K562 (cell line): ENCODE data around the gene PLXNA3. TPM values are rescaled to one million over a fixed set of nuclear protein-coding genes. Genes with fewer than 3 reads are reported as not detected.

Experiments
- ATAC-seq: fragments of 200-7000 bp; cut with Tn5 transposase; 3 replicates; pipeline ENCODE4 v1.9.1; 2020; ENCODE audit warnings: moderate library complexity
- BruUV-seq: library from RNA; stranded (reverse); fragments of 400-500 nt; replicated peaks from 2 replicates; lab custom pipeline; 2021; lab: Mats Ljungman, UMichigan
- CTCF ChIA-PET: fragments of 300-600 bp; formaldehyde crosslinking; extraction: SDS; loops from one replicate; lab custom pipeline; 2021; ENCODE audit warnings: low intra/inter-chr PET ratio; lab: Yijun Ruan, JAX
- POLR2A ChIA-PET: fragments of 300-600, 350-650 bp; sonication (Branson Sonifier 250); formaldehyde crosslinking; extraction: SDS; loops from one replicate; lab custom pipeline; 2021; ENCODE audit warnings: antibody characterized with exemption, inconsistent platforms; lab: Yijun Ruan, JAX
- DNase-seq, 4 experiments: peaks; one replicate each; pipeline versions ENCODE4 v3.0.0 to v3.0.0-alpha.2; 2011 to 2018; ENCODE audit warnings: low spot score in 3 of 4, mixed read lengths in 3 of 4; ENCODE audit errors: extremely low read depth in 1 of 4
- FAIRE-seq: peaks from 2 replicates; lab custom pipeline; 2011; peaks lifted over from hg19 to GRCh38; lab: Jason Lieb, UNC
- H2AFZ ChIP-seq: 2 replicates; pipeline ENCODE4 v1.6.0; 2011; ENCODE audit warnings: low read depth, low read length, control low read depth, inconsistent platforms
- H3K27ac ChIP-seq: fragments of 200-600 bp; 3 replicates; pipeline ENCODE4 v1.8.0; 2011; ENCODE audit warnings: low read depth, mild to moderate bottlenecking, control low read depth, inconsistent platforms, low read length, moderate library complexity, mixed read lengths; ENCODE audit errors: extremely low read depth
- H3K27me3 ChIP-seq, 2 experiments: fragments of 300-600 bp in 1 of 2; 2 replicates in 1 of 2; 3 replicates in 1 of 2; pipeline versions ENCODE4 v1.6.0 to v1.8.0; 2011; ENCODE audit warnings: inconsistent platforms in 2 of 2, low read length in 2 of 2, mild to moderate bottlenecking in 1 of 2, mixed read lengths in 1 of 2, moderate library complexity in 1 of 2; ENCODE audit not compliant: control insufficient read depth in 2 of 2, insufficient read depth in 2 of 2
- H3K36me3 ChIP-seq: fragments of 300-600 bp; 3 replicates; pipeline ENCODE4 v1.8.0; 2011; ENCODE audit warnings: mild to moderate bottlenecking, low read length, inconsistent platforms; ENCODE audit not compliant: control insufficient read depth, insufficient read depth
- H3K4me1 ChIP-seq, 2 experiments: fragments of 200-600 bp in 1 of 2; replicated peaks in 1 of 2; 2 replicates in 1 of 2; 3 replicates in 1 of 2; pipeline versions ENCODE4 v1.5.1 to v1.8.0; 2011; ENCODE audit warnings: inconsistent platforms in 2 of 2, low read length in 2 of 2, mild to moderate bottlenecking in 1 of 2, mixed read lengths in 1 of 2, moderate library complexity in 1 of 2; ENCODE audit not compliant: control insufficient read depth in 2 of 2, insufficient read depth in 2 of 2
- H3K4me2 ChIP-seq: 2 replicates; pipeline ENCODE4 v1.6.1; 2011; ENCODE audit warnings: low read length, control low read depth, inconsistent platforms, mixed read lengths; ENCODE audit not compliant: insufficient read depth
- H3K4me3 ChIP-seq: fragments of 200-600 bp; sonication (generic), shearing (Covaris generic); 2 replicates; pipeline ENCODE4 v1.5.1; 2016; ENCODE audit warnings: control low read depth, inconsistent platforms
- H3K79me2 ChIP-seq: fragments of 200-600 bp; 3 replicates; pipeline ENCODE4 v1.8.0; 2011; ENCODE audit warnings: low read length, inconsistent platforms; ENCODE audit not compliant: control insufficient read depth, insufficient read depth
- H3K9ac ChIP-seq, 2 experiments: 2 replicates each; pipeline versions ENCODE4 v1.6.0 to v1.6.1; 2011; ENCODE audit warnings: low read depth in 2 of 2, low read length in 2 of 2, control low read depth in 1 of 2, inconsistent platforms in 1 of 2, mild to moderate bottlenecking in 1 of 2, mixed read lengths in 1 of 2; ENCODE audit not compliant: insufficient read depth in 1 of 2
- H3K9me1 ChIP-seq: one replicate; pipeline ENCODE4 v1.6.0; 2011; ENCODE audit warnings: inconsistent platforms, mild to moderate bottlenecking, low read length, moderate library complexity; ENCODE audit not compliant: control insufficient read depth, insufficient read depth
- H3K9me3 ChIP-seq: replicated peaks from 2 replicates; pipeline ENCODE4 v1.5.1; 2011; ENCODE audit warnings: low read depth, low read length, inconsistent platforms; ENCODE audit not compliant: control insufficient read depth, insufficient read depth
- H4K20me1 ChIP-seq: replicated peaks from 2 replicates; pipeline ENCODE4 v1.6.1; 2011; ENCODE audit warnings: low read length, inconsistent platforms, mixed read lengths; ENCODE audit not compliant: control insufficient read depth, insufficient read depth
- BACH1 ChIP-seq: fragments of 200-800 bp; sonication (Bioruptor generic); IDR thresholded peaks from 2 replicates; pipeline ENCODE4 v1.6.1; 2016; ENCODE audit warnings: missing genetic modification characterization, missing compliant biosample characterization
- CCNT2 ChIP-seq: IDR thresholded peaks from 2 replicates; pipeline ENCODE4 v1.6.1; 2011; ENCODE audit warnings: borderline replicate concordance, low read depth, mild to moderate bottlenecking, moderate library complexity, mixed read lengths, low read length; ENCODE audit not compliant: insufficient read length; ENCODE audit errors: extremely low read depth
- DIDO1 ChIP-seq: fragments of 450-650 bp; IDR thresholded peaks from 2 replicates; pipeline ENCODE4 v1.6.1; 2016; ENCODE audit warnings: low read depth, missing biosample characterization, missing genetic modification characterization
- EZH2 ChIP-seq: IDR thresholded peaks from 2 replicates; pipeline ENCODE4 v1.6.1; 2012; ENCODE audit warnings: low read depth, mild to moderate bottlenecking, inconsistent platforms, low read length, borderline replicate concordance
- FOXJ2 ChIP-seq: fragments of 200-800 bp; sonication (Bioruptor generic); IDR thresholded peaks from 2 replicates; pipeline ENCODE4 v1.6.1; 2016; ENCODE audit warnings: missing genetic modification characterization, missing compliant biosample characterization
- HIVEP1 ChIP-seq: fragments of 250-450 bp; sonication (Bioruptor Pico); IDR thresholded peaks from 2 replicates; pipeline ENCODE4 v1.4.0; 2020; ENCODE audit warnings: mild to moderate bottlenecking
- ILF3 ChIP-seq: fragments of 450-650 bp; IDR thresholded peaks from 2 replicates; pipeline ENCODE4 v1.6.1; 2018; ENCODE audit warnings: antibody characterized with exemption, mild to moderate bottlenecking, moderate library complexity, borderline replicate concordance
- NRF1 ChIP-seq, 2 experiments: fragments of 450-650 bp; IDR thresholded peaks in 1 of 2; conservative IDR thresholded peaks in 1 of 2; 2 replicates each; pipeline ENCODE4 v1.6.1; 2014; ENCODE audit warnings: mild to moderate bottlenecking in 2 of 2
- PTRF ChIP-seq: fragments of 450-650 bp; IDR thresholded peaks from 2 replicates; pipeline ENCODE4 v1.6.1; 2016; ENCODE audit warnings: mild to moderate bottlenecking, missing genetic modification characterization, missing compliant biosample characterization
- RAD21 ChIP-seq, 2 experiments: fragments of 250-450 bp in 1 of 2; fragments of 450-650 bp in 1 of 2; sonication (Bioruptor Pico) in 1 of 2; formaldehyde crosslinking in 1 of 2; IDR thresholded peaks in 1 of 2; conservative IDR thresholded peaks in 1 of 2; 2 replicates each; pipeline versions ENCODE4 v1.4.0 to v1.8.0; 2020 to 2022; ENCODE audit warnings: mild to moderate bottlenecking in 2 of 2, moderate library complexity in 1 of 2
- SPI1 ChIP-seq: IDR thresholded peaks from 2 replicates; pipeline ENCODE4 v1.6.1; 2011; ENCODE audit warnings: low read depth, low read length, control low read depth, borderline replicate concordance
- TAF7 ChIP-seq: fragments of 450-650 bp; IDR thresholded peaks from 2 replicates; pipeline ENCODE4 v1.6.1; 2016; ENCODE audit warnings: missing genetic modification characterization, missing compliant biosample characterization
- U2AF1 ChIP-seq: fragments of 200-400 bp; formaldehyde crosslinking; optimal IDR thresholded peaks from 2 replicates; pipeline ENCODE3; 2017; ENCODE audit warnings: mild to moderate bottlenecking, low read depth, low read length, moderate library complexity
- ZNF445 ChIP-seq: fragments of 250-450 bp; sonication (Bioruptor Pico); IDR thresholded peaks from 2 replicates; pipeline ENCODE4 v1.4.0; 2020; ENCODE audit warnings: low read depth, mild to moderate bottlenecking, moderate library complexity
- WGBS: fragments of 100-300 bp; shearing (Covaris generic); methylation state at CpG from one replicate; pipeline ENCODE4 v1.1.6; 2016; ENCODE audit warnings: low coverage, mixed read lengths; ENCODE audit not compliant: insufficient coverage; ENCODE audit errors: missing lambda C conversion rate; 5-methylcytosine and 5-hydroxymethylcytosine counted together
- in situ Hi-C: fragments of 300-500 bp; cut with MboI; formaldehyde crosslinking; loops from 4 replicates; pipeline ENCODE4 v1.15.0; 2018; ENCODE audit warnings: inconsistent platforms, mixed read lengths
- intact Hi-C: fragments of 100-400 bp; cut with micrococcal nuclease; formaldehyde crosslinking; loops from 2 replicates; pipeline ENCODE4 v1.14.2; 2022
- polyA plus RNA-seq, 8 experiments: library from polyadenylated mRNA; depleted of rRNA in 4 of 8; stranded (reverse) in 5 of 8; unstranded in 3 of 8; fragments of >200 nt; fragmentation: Nextera tagmentation in 2 of 8; fragmentation: Illumina TruSeq in 1 of 8; extraction: Ambion mirVana in 2 of 8; extraction: Trizol in 1 of 8; gene quantifications; 2 replicates each; pipeline versions ENCODE4 v1.2.1 to v1.2.3, GENCODE V29; 2011 to 2014; ENCODE audit warnings: inconsistent platforms in 1 of 8, missing spikeins in 1 of 8
- total RNA-seq, 7 experiments: library from RNA; depleted of rRNA in 6 of 7; stranded (reverse); fragments of >200 nt in 6 of 7; fragmentation: Illumina TruSeq in 2 of 7; extraction: Trizol in 2 of 7; gene quantifications; 2 replicates each; pipeline versions ENCODE4 v1.2.1 to v1.2.3, GENCODE V29; 2011 to 2021; ENCODE audit warnings: low replicate concordance in 1 of 7
- TF ChIP-seq, protein P1 (sequence below): fragments of 450-650 bp; formaldehyde crosslinking; conservative IDR thresholded peaks from 2 replicates; pipeline ENCODE4 v1.4.0; 2022; ENCODE audit warnings: mild to moderate bottlenecking, missing genetic modification characterization
- TF ChIP-seq, protein P2 (sequence below), 2 experiments: fragments of 450-650 bp in 1 of 2; sonication (generic) in 1 of 2; formaldehyde crosslinking; conservative IDR thresholded peaks; 2 replicates each; pipeline versions ENCODE4 v1.4.0 to v1.8.1; 2020 to 2022; ENCODE audit warnings: mild to moderate bottlenecking in 1 of 2, missing genetic modification reagents in 1 of 2
- TF ChIP-seq, protein P3 (sequence below): sonication (generic); IDR thresholded peaks from 2 replicates; pipeline ENCODE4 v1.6.1; 2016
- TF ChIP-seq, protein P4 (sequence below): fragments of 450-650 bp; formaldehyde crosslinking; IDR thresholded peaks from 2 replicates; pipeline ENCODE4 v1.4.0; 2022; ENCODE audit warnings: mild to moderate bottlenecking, moderate library complexity

The PLXNA3 gene
- total and polyA plus RNA-seq, 9 of the 15 experiments (the other 6 are each of a cell fraction or from before 2014, with no cell fraction given) = 0.32 to 47.8 (median 7.5) TPM

DNA sequence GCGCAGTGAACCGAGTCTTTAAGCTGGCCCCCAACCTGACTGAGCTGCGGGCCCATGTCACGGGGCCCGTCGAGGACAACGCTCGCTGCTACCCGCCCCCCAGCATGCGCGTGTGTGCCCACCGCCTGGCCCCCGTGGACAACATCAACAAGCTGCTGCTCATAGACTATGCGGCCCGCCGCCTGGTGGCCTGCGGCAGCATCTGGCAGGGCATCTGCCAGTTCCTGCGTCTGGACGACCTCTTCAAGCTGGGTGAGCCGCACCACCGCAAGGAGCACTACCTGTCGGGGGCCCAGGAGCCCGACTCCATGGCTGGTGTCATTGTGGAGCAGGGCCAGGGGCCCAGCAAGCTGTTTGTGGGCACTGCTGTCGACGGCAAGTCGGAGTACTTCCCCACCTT lies 2.2 kb downstream of the PLXNA3 start (continued):
- TF ChIP-seq PTRF (tag) (no peak), SPI1 (no peak), RAD21 (CRISPR knock-in tag; conservative IDR thresholded peaks at IDR 0.05 in 1 of 2, IDR thresholded peaks at IDR 0.05 in 1 of 2) (no peak)

DNA sequence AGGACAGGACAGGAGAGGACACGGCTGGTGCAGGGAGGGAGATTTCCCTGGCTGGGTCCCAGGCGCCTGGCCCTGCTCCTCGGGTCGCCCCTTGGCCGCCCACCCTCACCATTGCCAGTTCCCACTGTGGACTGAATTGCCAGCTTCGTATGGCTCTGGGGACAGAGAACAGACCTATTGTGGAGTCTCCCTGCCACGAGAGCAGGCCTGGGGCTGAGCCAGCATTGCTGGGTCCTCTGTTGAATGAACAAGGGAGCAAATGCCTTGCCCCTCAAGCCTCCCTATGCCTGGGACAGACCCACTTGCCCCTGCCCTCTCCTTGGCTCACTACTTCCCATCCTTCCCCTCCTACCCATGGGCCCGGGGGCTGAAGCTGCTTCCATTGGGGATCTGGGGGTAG lies 4.3 kb downstream of the PLXNA3 start:
- no peak overlapping the region for H2AFZ ChIP-seq
- no peak overlapping the region for H3K4me3 ChIP-seq
- ChIA-PET POLR2A (interaction anchor here (0.6 to 1.8 kb wide), 2 partner anchors 16 to 98 kb away, joined by 3 to 7 read pairs; no protein-coding TSS in a partner anchor), CTCF (no interaction called here)
- in situ Hi-C loops (no loop called here), intact Hi-C loops (no loop called here)
- no TSS peak for BruUV-seq
- H3K9ac ChIP-seq = peak overlapping the region in 1 of 2 experiments; percentile 31; a peak in 1 of 4 replicates
- DNase-seq (no peak), FAIRE-seq (no peak), ATAC-seq (no peak)
- no peak overlapping the region for H3K27ac ChIP-seq
- H3K27me3 ChIP-seq = no peaks in the 10 kb centered on the region
- 83% methylated on average over 7 of the region's 8 CpGs for WGBS
- no peaks in the 10 kb centered on the region for H3K9me3 ChIP-seq
- H3K4me1 ChIP-seq = peaks cover 7 to 50% of the 10 kb centered on the region in 2 experiments; a peak in 3 of 5 replicates
- H3K36me3 ChIP-seq = peaks cover 64% of the 10 kb centered on the region; the same call in 2 of the 3 replicates
- H3K9me1 ChIP-seq = no peaks in the 10 kb centered on the region
- no peak overlapping the region for H3K4me2 ChIP-seq
- H3K79me2 ChIP-seq = peaks cover 30% of the 10 kb centered on the region
- H4K20me1 ChIP-seq = peaks cover 3% of the 10 kb centered on the region; the same call in 1 of the 2 replicates
- TF ChIP-seq ILF3 (no peak), TAF7 (tag) (no peak), U2AF1 (no peak), BACH1 (no peak), ZNF445 (CRISPR knock-in tag) (no peak), DIDO1 (no peak), HIVEP1 (CRISPR knock-in tag) (no peak), FOXJ2 (tag) (no peak), EZH2 (no peak), CCNT2 (no peak), NRF1 (conservative IDR thresholded peaks at IDR 0.05 in 1 of 2, IDR thresholded peaks at IDR 0.05 in 1 of 2) (no peak)
- TF ChIP-seq, protein P1, sequence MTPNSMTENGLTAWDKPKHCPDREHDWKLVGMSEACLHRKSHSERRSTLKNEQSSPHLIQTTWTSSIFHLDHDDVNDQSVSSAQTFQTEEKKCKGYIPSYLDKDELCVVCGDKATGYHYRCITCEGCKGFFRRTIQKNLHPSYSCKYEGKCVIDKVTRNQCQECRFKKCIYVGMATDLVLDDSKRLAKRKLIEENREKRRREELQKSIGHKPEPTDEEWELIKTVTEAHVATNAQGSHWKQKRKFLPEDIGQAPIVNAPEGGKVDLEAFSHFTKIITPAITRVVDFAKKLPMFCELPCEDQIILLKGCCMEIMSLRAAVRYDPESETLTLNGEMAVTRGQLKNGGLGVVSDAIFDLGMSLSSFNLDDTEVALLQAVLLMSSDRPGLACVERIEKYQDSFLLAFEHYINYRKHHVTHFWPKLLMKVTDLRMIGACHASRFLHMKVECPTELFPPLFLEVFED (CRISPR knock-in tag) = no peak
- TF ChIP-seq, protein P2, sequence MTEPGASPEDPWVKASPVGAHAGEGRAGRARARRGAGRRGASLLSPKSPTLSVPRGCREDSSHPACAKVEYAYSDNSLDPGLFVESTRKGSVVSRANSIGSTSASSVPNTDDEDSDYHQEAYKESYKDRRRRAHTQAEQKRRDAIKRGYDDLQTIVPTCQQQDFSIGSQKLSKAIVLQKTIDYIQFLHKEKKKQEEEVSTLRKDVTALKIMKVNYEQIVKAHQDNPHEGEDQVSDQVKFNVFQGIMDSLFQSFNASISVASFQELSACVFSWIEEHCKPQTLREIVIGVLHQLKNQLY (CRISPR knock-in tag; conservative IDR thresholded peaks at IDR 0.05) = no peak
- TF ChIP-seq, protein P3, sequence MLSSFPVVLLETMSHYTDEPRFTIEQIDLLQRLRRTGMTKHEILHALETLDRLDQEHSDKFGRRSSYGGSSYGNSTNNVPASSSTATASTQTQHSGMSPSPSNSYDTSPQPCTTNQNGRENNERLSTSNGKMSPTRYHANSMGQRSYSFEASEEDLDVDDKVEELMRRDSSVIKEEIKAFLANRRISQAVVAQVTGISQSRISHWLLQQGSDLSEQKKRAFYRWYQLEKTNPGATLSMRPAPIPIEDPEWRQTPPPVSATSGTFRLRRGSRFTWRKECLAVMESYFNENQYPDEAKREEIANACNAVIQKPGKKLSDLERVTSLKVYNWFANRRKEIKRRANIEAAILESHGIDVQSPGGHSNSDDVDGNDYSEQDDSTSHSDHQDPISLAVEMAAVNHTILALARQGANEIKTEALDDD = no peak
- TF ChIP-seq, protein P4, sequence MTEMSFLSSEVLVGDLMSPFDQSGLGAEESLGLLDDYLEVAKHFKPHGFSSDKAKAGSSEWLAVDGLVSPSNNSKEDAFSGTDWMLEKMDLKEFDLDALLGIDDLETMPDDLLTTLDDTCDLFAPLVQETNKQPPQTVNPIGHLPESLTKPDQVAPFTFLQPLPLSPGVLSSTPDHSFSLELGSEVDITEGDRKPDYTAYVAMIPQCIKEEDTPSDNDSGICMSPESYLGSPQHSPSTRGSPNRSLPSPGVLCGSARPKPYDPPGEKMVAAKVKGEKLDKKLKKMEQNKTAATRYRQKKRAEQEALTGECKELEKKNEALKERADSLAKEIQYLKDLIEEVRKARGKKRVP (CRISPR knock-in tag) = no peak
